ENCODE results near the gene GRIPAP1.

The GRIPAP1 gene

GRCh38 chrX:48924270-48924669 is 77.8 kb downstream of the GRIPAP1 start:
- ATAC-seq: no peak
- TF ChIP-seq, protein P1, sequence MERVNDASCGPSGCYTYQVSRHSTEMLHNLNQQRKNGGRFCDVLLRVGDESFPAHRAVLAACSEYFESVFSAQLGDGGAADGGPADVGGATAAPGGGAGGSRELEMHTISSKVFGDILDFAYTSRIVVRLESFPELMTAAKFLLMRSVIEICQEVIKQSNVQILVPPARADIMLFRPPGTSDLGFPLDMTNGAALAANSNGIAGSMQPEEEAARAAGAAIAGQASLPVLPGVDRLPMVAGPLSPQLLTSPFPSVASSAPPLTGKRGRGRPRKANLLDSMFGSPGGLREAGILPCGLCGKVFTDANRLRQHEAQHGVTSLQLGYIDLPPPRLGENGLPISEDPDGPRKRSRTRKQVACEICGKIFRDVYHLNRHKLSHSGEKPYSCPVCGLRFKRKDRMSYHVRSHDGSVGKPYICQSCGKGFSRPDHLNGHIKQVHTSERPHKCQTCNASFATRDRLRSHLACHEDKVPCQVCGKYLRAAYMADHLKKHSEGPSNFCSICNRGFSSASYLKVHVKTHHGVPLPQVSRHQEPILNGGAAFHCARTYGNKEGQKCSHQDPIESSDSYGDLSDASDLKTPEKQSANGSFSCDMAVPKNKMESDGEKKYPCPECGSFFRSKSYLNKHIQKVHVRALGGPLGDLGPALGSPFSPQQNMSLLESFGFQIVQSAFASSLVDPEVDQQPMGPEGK (CRISPR knock-in tag; IDR thresholded peaks at IDR 0.05; ENCODE audit: borderline replicate concordance): no peak
- TF ChIP-seq CREB5 (CRISPR knock-in tag; IDR thresholded peaks at IDR 0.05; ENCODE audit: low read depth): no peak
- no peak for TF ChIP-seq CSDC2 (CRISPR knock-in tag; IDR thresholded peaks at IDR 0.05)
- TF ChIP-seq ZC3H10 (CRISPR knock-in tag; IDR thresholded peaks at IDR 0.05): no peak
- no peak for TF ChIP-seq SNAI2 (CRISPR knock-in tag; IDR thresholded peaks at IDR 0.05)
- TF ChIP-seq PPARA (CRISPR knock-in tag; IDR thresholded peaks at IDR 0.05; ENCODE audit: borderline replicate concordance): no peak
- TF ChIP-seq ZNF565 (CRISPR knock-in tag; conservative IDR thresholded peaks at IDR 0.05; ENCODE audit: low read depth): no peak
- TF ChIP-seq OSR1 (CRISPR knock-in tag; IDR thresholded peaks at IDR 0.05): no peak

DNA sequence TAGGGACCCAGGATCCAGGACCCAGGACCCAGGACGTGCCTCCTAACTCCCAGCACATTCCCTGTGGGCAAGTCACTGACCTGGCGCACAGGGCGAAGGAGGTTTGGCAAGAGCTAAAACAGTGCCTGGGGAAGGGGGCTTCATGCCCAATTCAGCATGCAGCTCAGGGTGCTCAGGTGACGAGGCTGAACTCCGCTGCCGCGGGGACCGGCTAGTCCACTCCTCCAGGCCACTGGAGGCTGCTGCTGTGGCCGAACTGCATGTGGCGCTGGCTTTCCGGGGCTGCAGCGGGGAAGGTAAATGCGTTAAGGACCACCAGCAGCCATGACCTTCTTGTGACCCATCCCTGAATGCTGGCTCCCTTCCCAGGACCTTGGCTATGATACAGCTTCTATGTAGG is 78.3 kb downstream of the GRIPAP1 start:
- ATAC-seq: no peak
- TF ChIP-seq ISL1 (CRISPR knock-in tag; IDR thresholded peaks at IDR 0.05) (no peak), ZFP3 (CRISPR knock-in tag; IDR thresholded peaks at IDR 0.05) (no peak), ARNTL (CRISPR knock-in tag; IDR thresholded peaks at IDR 0.05; ENCODE audit: borderline replicate concordance, low read depth) (no peak), ZNF70 (CRISPR knock-in tag; IDR thresholded peaks at IDR 0.05) (no peak), ZC3H10 (CRISPR knock-in tag; IDR thresholded peaks at IDR 0.05) (no peak), BACH2 (CRISPR knock-in tag; IDR thresholded peaks at IDR 0.05; ENCODE audit: borderline replicate concordance) (no peak), GLIS3 (CRISPR knock-in tag; IDR thresholded peaks at IDR 0.05) (no peak), TCF4 (CRISPR knock-in tag; IDR thresholded peaks at IDR 0.05; ENCODE audit: borderline replicate concordance) (no peak), CSDC2 (CRISPR knock-in tag; IDR thresholded peaks at IDR 0.05) (no peak), POU6F1 (CRISPR knock-in tag; IDR thresholded peaks at IDR 0.05; ENCODE audit: borderline replicate concordance, low read depth) (no peak), OSR1 (CRISPR knock-in tag; IDR thresholded peaks at IDR 0.05) (no peak), TOX (CRISPR knock-in tag; IDR thresholded peaks at IDR 0.05; ENCODE audit: borderline replicate concordance) (no peak), SNAI2 (CRISPR knock-in tag; IDR thresholded peaks at IDR 0.05) (no peak), CREB5 (CRISPR knock-in tag; IDR thresholded peaks at IDR 0.05; ENCODE audit: low read depth) (no peak), ZFP30 (CRISPR knock-in tag; IDR thresholded peaks at IDR 0.05) (no peak), ZNF8 (CRISPR knock-in tag; IDR thresholded peaks at IDR 0.05) (no peak), RARB (CRISPR knock-in tag; IDR thresholded peaks at IDR 0.05) (no peak), ESRRG (CRISPR knock-in tag; IDR thresholded peaks at IDR 0.05) (no peak)
- TF ChIP-seq, protein P2, sequence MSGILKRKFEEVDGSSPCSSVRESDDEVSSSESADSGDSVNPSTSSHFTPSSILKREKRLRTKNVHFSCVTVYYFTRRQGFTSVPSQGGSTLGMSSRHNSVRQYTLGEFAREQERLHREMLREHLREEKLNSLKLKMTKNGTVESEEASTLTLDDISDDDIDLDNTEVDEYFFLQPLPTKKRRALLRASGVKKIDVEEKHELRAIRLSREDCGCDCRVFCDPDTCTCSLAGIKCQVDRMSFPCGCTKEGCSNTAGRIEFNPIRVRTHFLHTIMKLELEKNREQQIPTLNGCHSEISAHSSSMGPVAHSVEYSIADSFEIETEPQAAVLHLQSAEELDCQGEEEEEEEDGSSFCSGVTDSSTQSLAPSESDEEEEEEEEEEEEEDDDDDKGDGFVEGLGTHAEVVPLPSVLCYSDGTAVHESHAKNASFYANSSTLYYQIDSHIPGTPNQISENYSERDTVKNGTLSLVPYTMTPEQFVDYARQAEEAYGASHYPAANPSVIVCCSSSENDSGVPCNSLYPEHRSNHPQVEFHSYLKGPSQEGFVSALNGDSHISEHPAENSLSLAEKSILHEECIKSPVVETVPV (CRISPR knock-in tag; IDR thresholded peaks at IDR 0.05): no peak
- TF ChIP-seq, protein P1 (CRISPR knock-in tag; IDR thresholded peaks at IDR 0.05; ENCODE audit: borderline replicate concordance): no peak
